Testis (tissue), 3 donors: Measurements from ENCODE around the gene XYLT1. TPM values are rescaled to one million over a fixed set of nuclear protein-coding genes. Genes with fewer than 3 reads are reported as not detected.

Experiments
- DNase-seq: peaks from one replicate; pipeline ENCODE4 v3.0.0-alpha.2; 2019
- H3K27ac ChIP-seq, 2 donors: fragments of 200-600 bp; sonication (generic); one replicate each; pipeline ENCODE4 v1.5.1; 2019
- H3K27me3 ChIP-seq: fragments of 200-600 bp; sonication (generic); one replicate; pipeline ENCODE4 v1.5.1; 2019
- H3K36me3 ChIP-seq: fragments of 200-600 bp; sonication (generic); one replicate; pipeline ENCODE4 v1.5.1; 2017; ENCODE audit warnings: low read depth; ENCODE audit errors: missing control alignments
- H3K4me1 ChIP-seq: fragments of 200-600 bp; sonication (generic); one replicate; pipeline ENCODE4 v1.5.1; 2019
- H3K4me3 ChIP-seq, 2 donors: fragments of 200-600 bp; sonication (generic); one replicate each; pipeline ENCODE4 v1.5.1; 2017 to 2019
- H3K9me3 ChIP-seq: fragments of 200-600 bp; sonication (generic); one replicate; pipeline ENCODE4 v1.5.1; 2017
- POLR2A ChIP-seq: fragments of 450-650 bp; IDR thresholded peaks from one replicate; pipeline ENCODE4 v1.6.1; 2017; ENCODE audit warnings: antibody characterized with exemption, mild to moderate bottlenecking, moderate library complexity
- WGBS, 2 donors: methylation state at CpG; one replicate each; pipeline ENCODE4 v1.1.5; 2018; 5-methylcytosine and 5-hydroxymethylcytosine counted together
- intact Hi-C: fragments of 100-400 bp; cut with DNase I; formaldehyde crosslinking; loops from one replicate; pipeline ENCODE4 v1.15.1; 2023; ENCODE audit warnings: low total_unique reads
- polyA plus RNA-seq: library from polyadenylated mRNA; stranded (reverse); fragments of 350-450 nt; fragmentation: Illumina TruSeq; extraction: RNeasy Lipid Tissue Mini Kit (QIAGEN cat#74804); gene quantifications from one replicate; pipeline ENCODE4 v1.2.3, GENCODE V29; 2014; ENCODE audit warnings: low read depth, low replicate concordance; ENCODE audit not compliant: insufficient read depth
- total RNA-seq, 2 donors: library from RNA; depleted of rRNA; stranded (reverse); fragments of >200 nt; gene quantifications; one replicate each; pipeline ENCODE4 v1.2.3, GENCODE V29; 2016
- TF ChIP-seq, protein P1 (sequence below), 3 experiments: fragments of 450-650 bp in 2 of 3; fragments of 200-600 bp in 1 of 3; sonication (generic) in 1 of 3; IDR thresholded peaks; one replicate each; pipeline ENCODE4 v1.5.1; 2016 to 2019; ENCODE audit warnings: antibody characterized with exemption in 3 of 3, mild to moderate bottlenecking in 2 of 3, moderate library complexity in 1 of 3

The XYLT1 gene
- total and polyA plus RNA-seq, 3 donors from 2014 or later = 6.5 to 20.7 (median 13.6) TPM

DNA sequence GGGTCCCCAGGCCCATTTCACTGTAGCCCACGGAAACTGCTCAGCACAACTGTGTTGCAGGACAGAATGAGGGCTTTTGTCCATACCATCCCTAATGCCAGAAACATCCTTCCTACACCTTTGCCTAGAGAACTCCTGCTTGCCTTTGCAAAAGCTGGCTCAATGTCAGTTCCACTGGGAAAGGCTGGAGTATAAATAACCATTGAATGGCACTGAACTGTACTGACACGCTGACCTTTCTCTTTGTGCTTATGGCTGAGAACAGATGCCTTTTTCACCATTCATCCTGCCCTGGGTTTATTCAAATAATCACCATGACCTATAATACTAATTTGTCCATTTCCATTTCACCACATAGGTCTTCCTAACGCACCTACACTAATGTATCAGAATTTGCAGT is 300.3 kb downstream of the XYLT1 start:
- WGBS, 2 donors = 90 to 91% methylated on average over 3 of the region's 3 CpGs
- TF ChIP-seq, protein P1, sequence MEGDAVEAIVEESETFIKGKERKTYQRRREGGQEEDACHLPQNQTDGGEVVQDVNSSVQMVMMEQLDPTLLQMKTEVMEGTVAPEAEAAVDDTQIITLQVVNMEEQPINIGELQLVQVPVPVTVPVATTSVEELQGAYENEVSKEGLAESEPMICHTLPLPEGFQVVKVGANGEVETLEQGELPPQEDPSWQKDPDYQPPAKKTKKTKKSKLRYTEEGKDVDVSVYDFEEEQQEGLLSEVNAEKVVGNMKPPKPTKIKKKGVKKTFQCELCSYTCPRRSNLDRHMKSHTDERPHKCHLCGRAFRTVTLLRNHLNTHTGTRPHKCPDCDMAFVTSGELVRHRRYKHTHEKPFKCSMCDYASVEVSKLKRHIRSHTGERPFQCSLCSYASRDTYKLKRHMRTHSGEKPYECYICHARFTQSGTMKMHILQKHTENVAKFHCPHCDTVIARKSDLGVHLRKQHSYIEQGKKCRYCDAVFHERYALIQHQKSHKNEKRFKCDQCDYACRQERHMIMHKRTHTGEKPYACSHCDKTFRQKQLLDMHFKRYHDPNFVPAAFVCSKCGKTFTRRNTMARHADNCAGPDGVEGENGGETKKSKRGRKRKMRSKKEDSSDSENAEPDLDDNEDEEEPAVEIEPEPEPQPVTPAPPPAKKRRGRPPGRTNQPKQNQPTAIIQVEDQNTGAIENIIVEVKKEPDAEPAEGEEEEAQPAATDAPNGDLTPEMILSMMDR (IDR thresholded peaks at IDR 0.05) = no peak
- TF ChIP-seq POLR2A = no peak
- H3K36me3 ChIP-seq = no peaks in the 10 kb centered on the region
- intact Hi-C loops = no loop called here
- H3K4me1 ChIP-seq = no peaks in the 10 kb centered on the region
- H3K27me3 ChIP-seq = no peaks in the 10 kb centered on the region
- no peaks in the 10 kb centered on the region for H3K9me3 ChIP-seq
- no peak overlapping the region for H3K27ac ChIP-seq
- no peak overlapping the region for H3K4me3 ChIP-seq
- DNase-seq = no peak

DNA sequence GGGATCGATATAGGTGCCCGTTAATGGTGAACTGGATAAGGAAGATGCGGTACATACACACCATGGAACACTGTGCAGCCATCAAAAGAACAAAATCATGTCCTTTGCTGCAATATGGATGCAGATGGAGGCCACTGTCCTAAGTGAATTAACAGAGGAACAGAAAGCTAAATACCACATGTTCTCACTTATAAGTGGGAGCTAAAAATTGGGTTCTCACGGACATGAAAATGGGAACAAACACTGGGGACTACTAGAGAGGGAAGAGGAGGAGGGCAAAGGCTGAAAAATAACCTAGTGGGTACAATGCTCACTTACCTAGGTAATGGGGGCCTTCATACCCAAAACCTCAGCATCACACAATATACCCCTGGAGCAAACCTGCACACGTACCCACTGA is 302.6 kb downstream of the XYLT1 start:
- Histone ChIP-seq H3K27me3 (no peaks in the 10 kb centered on the region), H3K4me3 (no peak overlapping the region), H3K36me3 (no peaks in the 10 kb centered on the region), H3K27ac (no peak overlapping the region), H3K9me3 (no peaks in the 10 kb centered on the region), H3K4me1 (no peaks in the 10 kb centered on the region)
- TF ChIP-seq, protein P1 (IDR thresholded peaks at IDR 0.05) = no peak
- TF ChIP-seq POLR2A = no peak
- WGBS, 2 donors = 94 to 97% methylated on average over 5 of the region's 5 CpGs
- no peak for DNase-seq
- intact Hi-C loops = no loop called here

DNA sequence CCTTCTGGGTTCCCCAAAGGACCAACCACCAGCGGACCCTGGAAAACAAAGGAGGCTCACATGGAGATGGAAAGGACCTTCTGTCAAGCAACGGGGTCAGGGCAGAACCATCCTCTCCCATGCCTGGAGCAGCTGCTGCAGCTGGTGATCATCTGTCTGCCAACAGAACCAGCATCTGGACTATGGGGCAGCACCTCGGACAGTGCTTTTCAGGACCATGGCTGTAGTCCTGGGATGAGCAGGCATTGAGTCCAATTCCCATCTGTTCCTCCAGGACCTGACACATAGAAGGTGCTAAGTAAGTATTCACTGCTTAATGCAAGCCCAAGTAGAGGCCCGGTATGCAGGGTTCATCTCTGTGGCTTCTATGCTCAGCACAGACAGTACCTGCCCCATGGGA is 304.7 kb downstream of the XYLT1 start:
- H3K9me3 ChIP-seq = no peaks in the 10 kb centered on the region
- WGBS, 2 donors = 79 to 86% methylated on average over 1 to 4 of the region's 4 CpGs
- no peak overlapping the region for H3K4me3 ChIP-seq
- no peak overlapping the region for H3K27ac ChIP-seq
- H3K4me1 ChIP-seq = no peaks in the 10 kb centered on the region
- intact Hi-C loops = no loop called here
- no peak for DNase-seq
- no peaks in the 10 kb centered on the region for H3K27me3 ChIP-seq
- no peaks in the 10 kb centered on the region for H3K36me3 ChIP-seq
- TF ChIP-seq, protein P1 (IDR thresholded peaks at IDR 0.05) = no peak
- TF ChIP-seq POLR2A = no peak

DNA sequence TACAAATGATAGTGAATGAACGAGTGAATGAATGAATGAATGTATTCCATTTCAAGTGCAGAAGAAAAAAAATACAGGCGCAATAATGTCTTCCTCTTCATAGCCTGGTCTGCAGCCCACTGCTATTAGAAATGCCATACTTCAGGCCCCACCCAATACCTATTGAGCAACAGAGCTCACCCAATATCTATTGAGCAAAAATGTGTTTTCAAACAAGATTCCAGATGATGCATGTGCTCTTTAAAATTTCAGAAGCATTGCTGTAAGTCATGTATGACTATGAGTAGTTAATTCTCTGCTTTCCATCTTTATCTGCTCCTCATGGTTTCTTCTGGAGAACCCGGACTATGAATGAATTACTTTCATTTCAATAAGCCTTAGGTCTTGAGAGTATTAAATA is 308.2 kb downstream of the XYLT1 start:
- H3K4me1 ChIP-seq = no peaks in the 10 kb centered on the region
- H3K27ac ChIP-seq = no peak overlapping the region
- H3K27me3 ChIP-seq = no peaks in the 10 kb centered on the region
- H3K9me3 ChIP-seq = no peaks in the 10 kb centered on the region
- no peaks in the 10 kb centered on the region for H3K36me3 ChIP-seq
- no peak for DNase-seq
- WGBS, 2 donors = 88 to 89% methylated on average over 3 of the region's 3 CpGs
- H3K4me3 ChIP-seq = no peak overlapping the region
- TF ChIP-seq, protein P1 (IDR thresholded peaks at IDR 0.05) = no peak
- intact Hi-C loops = no loop called here

DNA sequence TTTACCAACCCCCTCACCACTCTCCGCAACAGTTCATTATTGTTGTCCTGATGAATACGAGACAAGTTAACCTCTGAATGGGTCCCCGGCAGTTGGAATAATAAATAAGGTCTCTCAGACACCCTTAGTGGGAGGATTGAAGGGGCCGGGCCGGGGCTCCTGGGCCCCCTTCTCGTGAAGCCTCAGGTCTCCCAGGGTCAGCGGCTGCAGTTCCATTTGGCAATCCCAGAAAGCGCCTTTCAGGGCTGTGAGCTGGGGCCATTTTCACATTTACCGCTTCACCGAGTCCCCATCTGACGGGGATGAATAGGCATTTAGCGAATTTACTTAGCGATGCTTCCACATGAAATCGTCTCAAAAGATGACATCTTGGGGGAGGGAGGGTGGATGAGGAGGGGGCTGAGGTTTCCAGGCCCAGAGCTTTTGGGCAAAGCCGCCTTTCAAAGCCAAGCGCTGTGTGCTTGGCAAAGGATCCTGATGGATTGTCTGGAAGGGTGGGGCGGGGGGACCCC is 309.8 kb downstream of the XYLT1 start:
- intact Hi-C loops = no loop called here
- H3K4me3 ChIP-seq = no peak overlapping the region
- WGBS, 2 donors = 46 to 62% methylated on average over 17 of the region's 17 CpGs

More for the DNA sequence above, 309.8 kb downstream of the XYLT1 start:
- TF ChIP-seq, protein P1 (IDR thresholded peaks at IDR 0.05) = no peak
- no peak for TF ChIP-seq POLR2A
- Histone ChIP-seq H3K27me3 (no peaks in the 10 kb centered on the region), H3K27ac (no peak overlapping the region), H3K36me3 (no peaks in the 10 kb centered on the region), H3K4me1 (no peaks in the 10 kb centered on the region), H3K9me3 (no peaks in the 10 kb centered on the region)
- DNase-seq = no peak
